GM12801 (cell line): Measurements from ENCODE around the gene ISG20L2.

Experiments
- TF ChIP-seq, protein P1 (sequence below): IDR thresholded peaks from one replicate; pipeline ENCODE4 v1.5.1; 2011; ENCODE audit warnings: control low read depth; ENCODE audit not compliant: insufficient read length; ENCODE audit errors: extremely low read depth

The ISG20L2 gene

DNA sequence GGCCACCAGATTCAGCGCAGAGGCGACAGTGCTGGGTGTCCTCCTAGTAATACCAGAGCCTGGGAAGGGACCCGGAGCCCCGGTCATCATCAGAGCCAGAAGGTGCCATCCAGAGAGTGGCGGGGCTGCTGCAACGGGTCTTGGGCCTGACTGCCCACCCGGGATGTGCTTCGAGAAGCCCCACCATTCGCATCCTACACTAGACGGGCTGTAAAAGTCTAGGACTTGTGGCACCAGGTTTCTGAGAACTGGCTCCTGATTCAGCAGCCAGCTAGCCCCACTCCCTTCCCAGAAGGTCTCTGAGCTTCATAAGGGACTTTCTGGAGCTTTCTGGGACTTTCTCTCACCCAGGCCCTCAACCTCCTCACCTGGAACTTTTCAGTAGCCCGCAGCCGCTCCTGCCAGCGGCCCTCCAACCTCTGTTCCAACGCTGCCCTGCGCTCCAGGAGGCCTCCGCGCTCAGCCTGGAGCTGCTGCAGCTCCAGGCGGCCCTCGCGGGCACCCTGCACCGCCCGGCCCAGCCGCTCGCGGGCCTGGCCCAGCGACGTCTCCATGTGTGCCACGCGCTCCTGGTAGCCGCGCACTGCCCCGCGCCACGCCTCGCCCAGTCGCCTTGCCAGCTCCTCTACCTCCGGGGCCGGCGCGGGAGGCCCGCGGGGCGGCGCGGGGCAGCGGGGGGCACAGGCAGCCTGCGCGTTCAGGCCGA is 52.3 kb downstream of the ISG20L2 start:
- TF ChIP-seq, protein P1, sequence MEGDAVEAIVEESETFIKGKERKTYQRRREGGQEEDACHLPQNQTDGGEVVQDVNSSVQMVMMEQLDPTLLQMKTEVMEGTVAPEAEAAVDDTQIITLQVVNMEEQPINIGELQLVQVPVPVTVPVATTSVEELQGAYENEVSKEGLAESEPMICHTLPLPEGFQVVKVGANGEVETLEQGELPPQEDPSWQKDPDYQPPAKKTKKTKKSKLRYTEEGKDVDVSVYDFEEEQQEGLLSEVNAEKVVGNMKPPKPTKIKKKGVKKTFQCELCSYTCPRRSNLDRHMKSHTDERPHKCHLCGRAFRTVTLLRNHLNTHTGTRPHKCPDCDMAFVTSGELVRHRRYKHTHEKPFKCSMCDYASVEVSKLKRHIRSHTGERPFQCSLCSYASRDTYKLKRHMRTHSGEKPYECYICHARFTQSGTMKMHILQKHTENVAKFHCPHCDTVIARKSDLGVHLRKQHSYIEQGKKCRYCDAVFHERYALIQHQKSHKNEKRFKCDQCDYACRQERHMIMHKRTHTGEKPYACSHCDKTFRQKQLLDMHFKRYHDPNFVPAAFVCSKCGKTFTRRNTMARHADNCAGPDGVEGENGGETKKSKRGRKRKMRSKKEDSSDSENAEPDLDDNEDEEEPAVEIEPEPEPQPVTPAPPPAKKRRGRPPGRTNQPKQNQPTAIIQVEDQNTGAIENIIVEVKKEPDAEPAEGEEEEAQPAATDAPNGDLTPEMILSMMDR, result no peak

GRCh38 chr1:156675210-156676113 is 53.1 kb downstream of the ISG20L2 start:
- TF ChIP-seq, protein P1, result no peak

DNA sequence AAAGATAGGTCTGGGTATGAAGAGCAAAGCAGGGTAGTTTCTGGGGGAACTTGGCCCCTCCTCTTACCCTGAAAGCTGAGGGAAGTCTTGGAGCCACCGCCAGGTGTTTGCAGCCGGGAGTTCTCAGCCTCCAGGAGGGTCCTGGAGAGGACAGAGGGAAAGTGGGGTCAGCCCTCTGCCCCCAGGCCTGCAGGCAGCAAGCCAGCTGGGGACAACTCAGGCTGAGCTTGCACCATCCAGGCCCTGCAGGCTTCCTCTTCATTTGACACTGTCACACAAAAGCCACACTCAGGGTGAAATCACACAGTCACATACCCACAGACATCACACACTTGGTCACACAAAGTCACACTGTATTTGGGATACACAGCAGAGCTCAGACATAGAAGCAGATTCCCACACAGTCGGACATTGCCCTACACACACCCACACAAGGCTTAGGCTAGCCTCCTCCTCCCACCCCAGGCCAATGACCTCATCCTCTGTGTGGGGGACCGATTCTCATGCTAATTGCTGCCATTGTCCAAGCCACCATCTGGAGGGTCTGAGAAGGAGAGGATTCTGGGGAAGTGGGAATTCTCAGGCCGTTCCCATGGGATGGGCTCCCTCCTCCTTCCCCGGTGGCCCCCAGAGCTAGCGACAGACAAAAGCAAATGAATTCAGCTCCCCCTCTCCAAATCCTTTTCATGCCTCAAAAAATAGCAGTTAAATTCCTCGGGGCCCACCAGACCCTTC is 55.0 kb downstream of the ISG20L2 start:
- TF ChIP-seq, protein P1, result no peak
